HepG2 (cell line): ENCODE measurements around the gene KCNAB2.

Experiments used
- CBX2 ChIP-seq, 2 experiments: fragments of 200-600 bp in 1 of 2; sonication (generic); formaldehyde crosslinking in 1 of 2; IDR thresholded peaks; 2 replicates each; pipeline versions ENCODE4 v1.7.0 to v1.8.1; 2018 to 2022; ENCODE audit warnings: low read depth in 2 of 2, low read length in 1 of 2, mild to moderate bottlenecking in 1 of 2, missing genetic modification reagents in 1 of 2
- IKZF4 ChIP-seq: sonication (generic); formaldehyde crosslinking; IDR thresholded peaks from 2 replicates; pipeline ENCODE4 v1.5.1; 2020; ENCODE audit warnings: borderline replicate concordance, mild to moderate bottlenecking, low read depth, missing genetic modification reagents; ENCODE audit errors: not compliant biosample characterization
- JUNB ChIP-seq: sonication (generic); formaldehyde crosslinking; IDR thresholded peaks from 2 replicates; pipeline ENCODE4 v1.8.0; 2022; ENCODE audit warnings: missing genetic modification reagents, mild to moderate bottlenecking, borderline replicate concordance
- POLR2AphosphoS5 ChIP-seq: IDR thresholded peaks from 2 replicates; pipeline ENCODE4 v1.6.1; 2012; ENCODE audit warnings: low read depth, low read length
- RAD21 ChIP-seq: fragments of 450-650 bp; formaldehyde crosslinking; IDR thresholded peaks from 2 replicates; pipeline ENCODE4 v1.5.0; 2020; ENCODE audit warnings: mild to moderate bottlenecking
- ZNF224 ChIP-seq: sonication (generic); formaldehyde crosslinking; IDR thresholded peaks from 2 replicates; pipeline ENCODE4 v1.5.0; 2020; ENCODE audit warnings: mild to moderate bottlenecking, missing genetic modification reagents
- ZNF607 ChIP-seq: sonication (generic); formaldehyde crosslinking; IDR thresholded peaks from 2 replicates; pipeline ENCODE4 v1.5.1; 2020; ENCODE audit warnings: missing genetic modification reagents, mild to moderate bottlenecking, borderline replicate concordance
- ZNF644 ChIP-seq: IDR thresholded peaks from 2 replicates; pipeline ENCODE4 v1.6.1; 2016; ENCODE audit warnings: low read depth
- TF ChIP-seq, protein P1 (sequence below): sonication (generic); formaldehyde crosslinking; IDR thresholded peaks from 2 replicates; pipeline ENCODE4 v1.5.0; 2020; ENCODE audit warnings: mild to moderate bottlenecking, missing genetic modification reagents, moderate library complexity
- TF ChIP-seq, protein P2 (sequence below): sonication (generic); formaldehyde crosslinking; IDR thresholded peaks from 2 replicates; pipeline ENCODE4 v1.4.0; 2020; ENCODE audit warnings: mild to moderate bottlenecking, missing genetic modification reagents
- TF ChIP-seq, protein P3 (sequence below): sonication (generic); formaldehyde crosslinking; IDR thresholded peaks from 2 replicates; pipeline ENCODE4 v1.5.0; 2020; ENCODE audit warnings: mild to moderate bottlenecking, missing genetic modification reagents
- TF ChIP-seq, protein P4 (sequence below): sonication (generic); formaldehyde crosslinking; IDR thresholded peaks from 2 replicates; pipeline ENCODE4 v1.8.1; 2023; ENCODE audit warnings: mild to moderate bottlenecking, inconsistent platforms, moderate library complexity, missing genetic modification reagents, borderline replicate concordance

DNA sequence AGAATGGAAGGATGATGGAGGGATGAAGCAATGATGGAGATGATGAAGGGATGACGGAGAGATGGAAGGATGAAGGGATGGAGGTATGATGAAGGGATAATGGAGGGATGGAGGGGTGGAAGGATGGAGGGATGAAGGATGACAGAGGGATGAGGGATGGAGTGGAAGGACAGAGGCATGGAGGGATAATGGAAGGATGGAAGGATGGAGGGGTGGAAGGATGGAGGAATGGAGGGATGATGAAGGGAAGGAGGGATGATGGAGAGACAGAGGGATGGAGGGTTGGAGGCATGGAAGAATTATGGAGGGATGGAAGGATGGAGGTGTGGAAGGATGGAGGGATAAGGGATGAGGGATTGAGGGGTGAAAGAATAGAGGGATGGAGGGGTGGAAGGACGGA is 62.8 kb downstream of the KCNAB2 start:
- TF ChIP-seq, protein P1, sequence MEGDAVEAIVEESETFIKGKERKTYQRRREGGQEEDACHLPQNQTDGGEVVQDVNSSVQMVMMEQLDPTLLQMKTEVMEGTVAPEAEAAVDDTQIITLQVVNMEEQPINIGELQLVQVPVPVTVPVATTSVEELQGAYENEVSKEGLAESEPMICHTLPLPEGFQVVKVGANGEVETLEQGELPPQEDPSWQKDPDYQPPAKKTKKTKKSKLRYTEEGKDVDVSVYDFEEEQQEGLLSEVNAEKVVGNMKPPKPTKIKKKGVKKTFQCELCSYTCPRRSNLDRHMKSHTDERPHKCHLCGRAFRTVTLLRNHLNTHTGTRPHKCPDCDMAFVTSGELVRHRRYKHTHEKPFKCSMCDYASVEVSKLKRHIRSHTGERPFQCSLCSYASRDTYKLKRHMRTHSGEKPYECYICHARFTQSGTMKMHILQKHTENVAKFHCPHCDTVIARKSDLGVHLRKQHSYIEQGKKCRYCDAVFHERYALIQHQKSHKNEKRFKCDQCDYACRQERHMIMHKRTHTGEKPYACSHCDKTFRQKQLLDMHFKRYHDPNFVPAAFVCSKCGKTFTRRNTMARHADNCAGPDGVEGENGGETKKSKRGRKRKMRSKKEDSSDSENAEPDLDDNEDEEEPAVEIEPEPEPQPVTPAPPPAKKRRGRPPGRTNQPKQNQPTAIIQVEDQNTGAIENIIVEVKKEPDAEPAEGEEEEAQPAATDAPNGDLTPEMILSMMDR (CRISPR knock-in tag), result no peak
- TF ChIP-seq, protein P2, sequence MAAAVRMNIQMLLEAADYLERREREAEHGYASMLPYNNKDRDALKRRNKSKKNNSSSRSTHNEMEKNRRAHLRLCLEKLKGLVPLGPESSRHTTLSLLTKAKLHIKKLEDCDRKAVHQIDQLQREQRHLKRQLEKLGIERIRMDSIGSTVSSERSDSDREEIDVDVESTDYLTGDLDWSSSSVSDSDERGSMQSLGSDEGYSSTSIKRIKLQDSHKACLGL, result no peak
- TF ChIP-seq, protein P3, sequence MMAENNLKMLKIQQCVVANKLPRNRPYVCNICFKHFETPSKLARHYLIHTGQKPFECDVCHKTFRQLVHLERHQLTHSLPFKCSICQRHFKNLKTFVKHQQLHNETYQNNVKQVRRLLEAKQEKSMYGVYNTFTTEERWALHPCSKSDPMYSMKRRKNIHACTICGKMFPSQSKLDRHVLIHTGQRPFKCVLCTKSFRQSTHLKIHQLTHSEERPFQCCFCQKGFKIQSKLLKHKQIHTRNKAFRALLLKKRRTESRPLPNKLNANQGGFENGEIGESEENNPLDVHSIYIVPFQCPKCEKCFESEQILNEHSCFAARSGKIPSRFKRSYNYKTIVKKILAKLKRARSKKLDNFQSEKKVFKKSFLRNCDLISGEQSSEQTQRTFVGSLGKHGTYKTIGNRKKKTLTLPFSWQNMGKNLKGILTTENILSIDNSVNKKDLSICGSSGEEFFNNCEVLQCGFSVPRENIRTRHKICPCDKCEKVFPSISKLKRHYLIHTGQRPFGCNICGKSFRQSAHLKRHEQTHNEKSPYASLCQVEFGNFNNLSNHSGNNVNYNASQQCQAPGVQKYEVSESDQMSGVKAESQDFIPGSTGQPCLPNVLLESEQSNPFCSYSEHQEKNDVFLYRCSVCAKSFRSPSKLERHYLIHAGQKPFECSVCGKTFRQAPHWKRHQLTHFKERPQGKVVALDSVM, result no peak
- no peak for TF ChIP-seq RAD21 (CRISPR knock-in tag)
- no peak for TF ChIP-seq ZNF224
- no peak for TF ChIP-seq ZNF607 (CRISPR knock-in tag)
- no peak for TF ChIP-seq ZNF644 (CRISPR knock-in tag)
- TF ChIP-seq IKZF4 (CRISPR knock-in tag), result no peak
- no peak for TF ChIP-seq POLR2AphosphoS5
- TF ChIP-seq, protein P4, sequence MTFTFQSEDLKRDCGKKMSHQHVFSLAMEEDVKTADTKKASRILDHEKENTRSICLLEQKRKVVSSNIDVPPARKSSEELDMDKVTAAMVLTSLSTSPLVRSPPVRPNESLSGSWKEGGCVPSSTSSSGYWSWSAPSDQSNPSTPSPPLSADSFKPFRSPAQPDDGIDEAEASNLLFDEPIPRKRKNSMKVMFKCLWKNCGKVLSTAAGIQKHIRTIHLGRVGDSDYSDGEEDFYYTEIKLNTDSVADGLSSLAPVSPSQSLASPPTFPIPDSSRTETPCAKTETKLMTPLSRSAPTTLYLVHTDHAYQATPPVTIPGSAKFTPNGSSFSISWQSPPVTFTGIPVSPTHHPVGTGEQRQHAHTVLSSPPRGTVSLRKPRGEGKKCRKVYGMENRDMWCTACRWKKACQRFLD, result no peak
- no peak for TF ChIP-seq JUNB (CRISPR knock-in tag)
- no peak for TF ChIP-seq CBX2 (IDR thresholded peaks at IDR 0.05; ENCODE audit: low read depth, low read length)
- TF ChIP-seq CBX2 (CRISPR knock-in tag; IDR thresholded peaks at IDR 0.05; ENCODE audit: low read depth), result no peak
